HK-2 (cell line): Measurements from ENCODE around the gene PDZD2.
A peak's percentile ranks its signal among the peaks of the same experiment; 100 is the strongest.

Source experiments
- DNase-seq: peaks from one replicate; pipeline ENCODE4 v3.0.0-alpha.2; 2018; ENCODE audit not compliant: unreplicated experiment

Gene PDZD2

DNA sequence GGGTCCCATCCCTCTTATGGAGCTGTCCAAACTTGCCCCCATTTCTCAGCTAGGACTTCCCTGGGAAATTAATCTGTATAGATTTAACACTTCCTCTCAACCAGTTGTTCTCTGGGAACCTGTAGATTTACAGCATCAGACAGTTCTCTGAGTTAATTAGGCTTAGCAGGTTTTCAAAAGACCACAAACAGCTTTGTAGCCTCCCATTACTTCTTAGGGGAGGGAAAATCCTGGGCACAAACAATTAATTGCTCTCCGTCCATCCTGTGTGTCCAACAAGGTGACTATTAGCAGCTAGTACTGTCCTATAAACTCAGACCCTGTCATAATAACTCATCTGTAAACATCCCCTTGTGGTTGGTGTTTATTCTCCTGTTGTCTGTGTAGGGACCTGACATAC is 337.2 kb downstream of the PDZD2 start:
- DNase-seq, result no peak

DNA sequence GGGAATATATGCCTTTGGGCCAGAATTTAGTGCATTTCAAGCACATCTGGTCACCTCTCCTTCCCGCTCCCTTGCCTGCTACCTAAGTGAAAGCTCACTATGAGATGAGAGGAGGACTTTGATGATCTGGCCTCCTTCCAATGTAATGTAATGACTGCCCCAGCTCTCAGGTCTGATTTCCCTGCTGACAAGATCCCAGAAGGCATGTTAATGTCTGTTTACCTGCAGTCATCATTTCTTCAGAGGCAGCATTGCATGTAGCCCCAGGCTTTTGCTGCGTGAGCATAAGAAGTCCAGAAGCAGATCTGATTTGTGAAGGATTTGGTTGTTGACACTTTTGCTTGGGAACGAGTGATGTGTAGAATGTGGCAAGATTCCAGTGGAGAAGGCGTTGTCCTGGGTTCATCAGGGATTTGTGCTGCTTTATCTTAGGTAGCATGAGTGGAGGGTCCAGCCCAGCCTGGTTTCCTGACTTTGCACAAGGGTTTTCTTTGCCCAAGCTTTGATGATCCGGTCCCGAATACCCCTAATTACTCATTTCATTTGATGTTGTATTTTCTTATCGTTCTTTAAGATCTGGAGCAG is 342.5 kb downstream of the PDZD2 start:
- no peak for DNase-seq

DNA sequence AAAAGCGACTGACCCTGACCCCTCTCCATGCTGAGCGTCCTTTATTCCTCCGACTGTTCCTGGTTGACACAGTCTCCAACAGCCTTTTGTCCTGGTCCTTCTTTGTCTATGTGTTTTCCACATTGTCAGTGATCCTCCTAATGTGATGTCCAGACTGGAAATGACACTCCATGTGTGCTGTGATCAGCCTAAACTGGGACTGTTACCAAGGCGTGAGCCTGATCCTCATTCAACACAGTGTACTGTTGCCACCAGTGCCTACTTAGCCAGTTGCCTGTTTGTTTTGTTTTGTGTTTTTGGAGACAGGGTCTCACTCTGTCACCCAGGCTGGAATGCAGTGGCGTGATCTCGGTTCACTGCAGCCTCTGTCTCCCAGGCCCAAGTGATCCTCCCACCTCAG is 343.1 kb downstream of the PDZD2 start:
- no peak for DNase-seq

DNA sequence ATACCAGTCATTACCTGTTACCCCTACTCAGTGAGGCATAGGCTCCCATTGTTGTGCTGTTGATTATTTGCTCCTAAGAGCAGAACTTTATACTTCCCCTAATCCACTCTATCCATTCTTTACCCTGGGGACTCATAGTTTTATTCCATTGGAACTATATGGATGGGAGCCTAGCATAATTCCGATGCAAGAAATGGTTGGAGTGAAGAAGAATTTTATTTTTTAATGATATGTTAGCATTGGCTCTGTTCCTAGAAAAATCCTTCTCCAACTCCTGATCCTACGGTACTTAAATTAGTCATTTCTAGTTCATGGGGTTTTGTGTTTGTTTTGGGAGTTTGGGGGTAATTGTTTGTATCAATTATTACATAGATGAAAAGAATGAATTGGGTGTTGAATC is 343.7 kb downstream of the PDZD2 start:
- no peak for DNase-seq

DNA sequence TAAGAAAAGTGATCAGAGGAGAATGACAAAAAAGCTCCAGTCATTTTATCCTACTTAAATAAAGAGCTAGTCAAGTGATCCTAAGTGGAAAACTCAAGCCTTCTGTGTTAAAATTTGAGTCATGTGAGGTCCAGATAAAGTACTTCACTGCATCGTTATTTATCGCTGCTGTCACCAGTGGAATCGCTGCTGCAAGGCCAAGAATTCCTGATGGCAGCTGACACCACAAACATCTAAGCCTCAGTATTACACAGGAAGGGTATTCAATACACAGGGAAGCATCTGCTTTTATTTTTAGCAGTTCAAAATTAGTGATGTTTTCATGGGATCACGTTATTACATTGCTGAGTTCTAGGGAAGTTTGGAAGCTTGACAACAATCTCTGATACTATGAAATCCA is 344.9 kb downstream of the PDZD2 start:
- no peak for DNase-seq

DNA sequence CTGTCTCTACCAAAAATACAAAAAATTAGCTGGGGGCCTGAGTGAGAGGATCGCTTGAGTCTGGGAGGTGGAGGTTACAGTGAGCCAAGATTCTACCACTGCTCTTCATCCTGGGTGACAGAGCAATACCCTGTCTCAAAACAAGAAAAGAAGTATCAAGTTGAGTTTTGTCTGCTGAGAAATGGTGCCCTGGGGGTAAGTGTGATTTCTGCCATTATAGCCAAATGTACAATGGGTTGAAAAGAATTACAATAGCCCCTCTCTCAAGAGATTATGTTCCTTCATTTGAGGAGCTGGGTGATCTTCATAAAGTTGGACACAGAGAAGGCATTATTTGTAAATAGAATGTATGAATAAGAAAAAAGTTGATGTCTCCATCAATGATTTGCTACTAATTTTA is 345.8 kb downstream of the PDZD2 start:
- no peak for DNase-seq

DNA sequence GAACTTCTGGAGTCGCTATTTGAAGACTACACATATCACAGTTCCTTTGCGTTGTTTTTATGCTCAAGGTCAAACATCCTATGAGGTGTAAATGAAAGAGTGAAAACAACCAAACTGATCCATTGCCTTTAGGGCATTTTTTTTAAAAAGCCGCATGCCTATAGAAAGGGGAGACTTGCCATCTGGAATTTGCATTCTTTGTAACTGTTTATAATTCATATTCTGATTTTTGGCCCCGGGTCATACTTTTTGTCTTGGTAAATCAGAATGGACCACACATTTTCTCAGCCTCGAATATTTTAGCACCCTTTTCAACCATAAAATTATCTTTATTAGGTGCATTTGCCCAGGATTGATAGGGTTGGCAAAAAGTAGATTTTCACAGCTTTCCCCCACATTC is 347.2 kb downstream of the PDZD2 start:
- DNase-seq, result no peak

DNA sequence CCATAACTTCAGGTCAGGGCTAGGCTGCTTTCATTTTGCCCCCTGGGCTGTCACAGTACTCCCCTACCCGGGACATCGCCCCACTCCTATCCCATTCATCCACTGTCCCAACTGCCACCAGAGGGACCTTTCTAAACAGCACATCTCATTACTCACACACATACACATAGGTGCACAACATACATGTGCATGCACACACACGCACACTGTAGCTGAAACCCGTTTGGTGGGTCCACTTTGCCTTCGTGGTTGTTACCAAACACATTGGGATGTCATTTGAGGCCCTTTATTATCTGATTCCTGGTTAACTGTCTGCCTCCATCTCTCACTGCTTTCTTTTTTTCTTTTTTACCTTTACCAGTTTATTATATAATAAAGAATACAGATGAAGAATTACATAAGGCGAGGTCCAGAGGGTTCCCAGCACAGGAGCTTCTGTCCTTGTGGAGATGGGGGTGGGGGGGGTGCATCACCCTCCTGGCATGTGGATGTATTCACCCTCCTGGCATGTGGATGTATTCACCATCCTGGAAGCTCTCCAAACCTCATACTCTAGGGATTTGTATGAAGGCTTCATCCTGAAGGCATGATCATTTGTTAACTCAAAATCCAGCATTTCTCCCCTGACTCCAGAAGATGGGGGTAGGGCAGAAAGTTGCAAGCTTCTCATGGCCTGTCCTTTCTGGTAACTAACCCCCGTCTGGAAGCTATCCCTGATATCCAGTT is 349.2 kb downstream of the PDZD2 start:
- DNase-seq, result peak; percentile 73

DNA sequence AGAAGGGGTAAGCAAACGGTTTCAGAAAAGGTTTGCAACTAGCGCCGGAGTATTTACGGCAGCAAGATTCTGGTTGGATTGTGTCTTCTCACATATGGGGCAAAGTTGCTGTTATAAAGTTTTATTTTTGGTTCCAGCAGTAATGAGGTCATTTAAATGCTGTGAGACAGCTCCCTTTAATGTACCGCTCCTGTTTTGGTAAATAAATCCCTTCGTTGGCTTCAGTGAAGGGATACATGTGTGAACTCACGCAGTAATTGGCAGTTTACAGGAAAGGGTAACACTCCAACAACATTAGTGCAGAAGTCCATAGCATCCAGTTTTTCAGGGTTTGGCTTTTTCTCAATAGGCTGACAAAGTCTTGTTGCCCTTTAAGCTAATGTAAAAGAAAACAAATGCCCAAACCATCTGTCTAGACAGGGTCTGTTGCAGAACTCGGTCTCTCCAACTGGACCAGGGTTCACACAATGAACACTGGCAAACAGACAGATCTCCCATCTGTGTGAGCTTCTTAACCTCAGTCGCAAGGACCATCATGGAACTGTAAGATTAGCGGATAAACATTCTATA is 351.2 kb downstream of the PDZD2 start:
- DNase-seq, result no peak

DNA sequence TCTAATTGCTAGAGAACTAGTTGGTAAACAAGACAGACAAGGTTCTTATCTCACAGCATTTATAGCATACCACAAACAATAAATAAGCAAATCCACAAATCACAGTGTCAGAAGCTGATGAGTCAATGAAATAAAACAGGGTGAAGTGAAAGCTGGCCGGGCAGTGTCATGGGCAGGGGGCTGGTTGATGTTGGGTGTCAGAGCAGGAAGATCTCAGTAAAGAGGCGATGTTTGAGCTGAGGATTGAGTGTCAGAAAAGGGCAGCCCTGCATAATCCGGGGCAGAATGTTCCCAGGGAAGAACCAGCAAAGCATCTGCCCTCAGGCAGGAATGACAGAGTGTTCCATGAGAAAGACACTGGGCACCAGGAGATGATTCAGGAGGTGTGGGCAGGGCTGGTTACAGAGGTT is 351.8 kb downstream of the PDZD2 start:
- no peak for DNase-seq

DNA sequence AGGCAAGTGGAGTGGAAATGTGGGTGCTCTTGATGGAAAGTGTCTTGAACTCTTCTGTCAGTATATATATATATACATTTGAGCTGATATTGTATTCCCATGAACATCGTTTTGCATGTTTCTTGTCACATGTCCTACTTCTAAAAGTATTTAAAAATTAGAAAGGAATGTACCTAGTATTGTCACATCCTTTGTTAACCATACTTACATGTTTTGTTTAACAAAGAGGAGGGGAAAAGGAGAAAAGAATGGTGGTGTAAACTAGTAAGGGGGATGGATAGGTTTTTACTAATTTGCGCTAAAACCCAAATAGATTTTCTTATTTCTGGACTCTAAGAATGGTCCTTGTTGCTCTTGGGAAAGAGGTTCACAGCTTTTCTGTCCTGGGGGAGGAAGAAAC is 353.4 kb downstream of the PDZD2 start:
- DNase-seq, result no peak

DNA sequence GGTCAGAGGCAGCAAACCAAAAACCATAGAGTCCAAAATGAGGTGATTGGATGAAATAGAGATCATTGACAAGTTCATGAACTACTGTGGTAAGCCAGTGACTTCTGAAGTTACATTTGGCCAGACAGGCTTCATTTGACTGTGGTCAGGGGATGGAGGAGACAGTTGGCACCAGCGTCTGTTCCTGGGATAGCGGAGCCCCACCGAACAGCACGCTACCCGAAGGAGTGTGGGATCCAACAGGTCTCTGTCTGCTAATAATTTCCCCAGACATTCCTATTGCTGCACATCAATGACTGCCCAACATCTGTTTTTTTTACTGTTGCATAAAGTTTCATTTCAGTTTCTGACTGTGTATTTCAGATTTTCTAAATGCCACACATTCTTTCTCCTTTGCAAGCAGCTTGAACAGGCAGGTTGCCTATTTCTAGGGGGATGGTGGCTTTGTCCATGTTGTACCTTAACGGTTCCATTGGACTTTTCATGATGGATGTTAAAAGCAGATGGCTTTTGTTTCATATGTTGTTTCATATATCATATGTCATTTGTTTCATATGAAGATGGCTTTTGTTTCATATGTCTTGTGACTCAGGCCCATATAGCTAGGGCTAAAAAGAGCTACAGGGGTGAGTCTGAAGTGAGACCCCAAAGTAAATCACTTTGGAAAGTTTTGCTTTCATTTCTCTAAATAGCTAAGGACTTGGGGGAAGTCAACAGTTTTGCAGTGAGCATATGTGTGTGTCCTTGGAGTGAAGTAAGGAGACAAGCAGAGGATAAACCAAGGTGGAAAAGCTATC is 354.4 kb downstream of the PDZD2 start:
- DNase-seq, result peak; percentile 42

DNA sequence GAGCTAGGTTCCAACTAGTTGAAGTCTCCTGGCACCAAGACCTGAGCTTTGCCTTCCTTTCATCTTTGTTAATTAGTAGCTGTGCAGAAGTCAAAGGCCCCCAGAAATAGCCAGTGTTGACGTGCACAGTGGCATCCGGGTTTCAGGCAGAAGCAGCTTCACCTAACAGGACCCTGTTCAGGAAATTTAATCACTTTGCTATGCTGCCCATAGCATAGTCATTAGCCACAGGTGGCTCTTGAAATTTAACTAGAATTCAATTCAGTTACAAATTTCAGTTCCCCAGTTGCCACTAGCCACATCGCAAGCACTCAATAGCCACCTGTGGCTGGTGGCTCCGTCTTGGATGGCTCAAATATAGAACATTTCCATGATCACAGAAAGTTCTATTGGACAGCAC is 356.1 kb downstream of the PDZD2 start:
- no peak for DNase-seq

DNA sequence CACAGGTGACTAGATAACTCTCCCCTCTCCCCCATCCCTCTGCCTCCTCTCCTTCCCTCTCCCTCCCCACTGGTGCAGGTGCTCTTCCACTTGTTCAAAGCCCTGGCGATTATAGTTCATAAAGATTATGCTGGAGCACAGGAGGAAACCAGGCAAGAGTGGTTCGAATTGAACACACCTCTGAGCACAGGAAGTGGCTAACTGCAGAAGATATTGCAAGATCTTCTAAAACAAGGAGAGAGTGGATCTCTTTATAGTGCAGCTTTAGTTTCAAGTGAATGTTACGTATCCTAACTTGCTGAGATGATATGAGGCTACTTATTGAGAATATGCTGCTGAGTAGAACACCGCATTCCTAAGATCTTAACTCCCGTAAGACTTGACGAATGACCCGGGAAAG is 356.8 kb downstream of the PDZD2 start:
- DNase-seq, result no peak

DNA sequence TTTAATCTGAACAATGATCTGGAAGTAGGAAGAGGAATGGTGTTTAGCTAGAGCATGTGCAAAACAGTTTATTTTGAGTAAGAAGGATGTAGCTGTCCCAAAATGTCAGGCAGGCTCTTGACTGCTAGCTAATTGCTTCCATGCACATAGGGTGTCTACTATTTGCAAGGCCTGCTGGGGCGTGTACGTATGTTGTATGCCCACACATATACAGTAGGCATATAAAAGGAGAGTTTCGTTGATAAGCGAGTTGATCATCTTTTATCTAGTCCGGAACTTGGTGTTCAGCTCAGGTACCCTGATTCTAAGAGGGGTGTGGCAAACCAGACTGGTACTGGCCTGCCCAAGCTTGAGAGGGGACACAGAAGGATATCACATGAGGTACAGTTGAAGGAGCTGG is 358.0 kb downstream of the PDZD2 start:
- DNase-seq, result no peak

DNA sequence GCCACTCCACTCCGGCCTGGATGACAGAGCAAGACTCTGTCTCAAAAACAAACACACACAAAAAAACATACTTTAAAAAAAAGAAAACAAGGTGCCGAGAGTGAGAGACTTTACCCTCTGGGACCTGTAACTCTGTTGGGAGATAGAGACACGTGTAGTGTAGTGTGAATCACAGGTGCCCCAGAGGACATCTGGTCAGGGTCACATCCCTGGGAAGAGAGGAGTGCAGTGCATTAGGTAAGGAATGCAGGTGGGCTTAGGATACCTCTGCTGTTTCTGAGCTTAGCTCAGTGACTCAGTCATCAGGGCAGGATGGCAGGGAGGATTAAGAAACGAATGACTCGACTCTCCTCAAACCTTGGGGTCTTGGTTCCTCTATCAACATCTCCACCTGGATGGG is 360.5 kb downstream of the PDZD2 start:
- no peak for DNase-seq

DNA sequence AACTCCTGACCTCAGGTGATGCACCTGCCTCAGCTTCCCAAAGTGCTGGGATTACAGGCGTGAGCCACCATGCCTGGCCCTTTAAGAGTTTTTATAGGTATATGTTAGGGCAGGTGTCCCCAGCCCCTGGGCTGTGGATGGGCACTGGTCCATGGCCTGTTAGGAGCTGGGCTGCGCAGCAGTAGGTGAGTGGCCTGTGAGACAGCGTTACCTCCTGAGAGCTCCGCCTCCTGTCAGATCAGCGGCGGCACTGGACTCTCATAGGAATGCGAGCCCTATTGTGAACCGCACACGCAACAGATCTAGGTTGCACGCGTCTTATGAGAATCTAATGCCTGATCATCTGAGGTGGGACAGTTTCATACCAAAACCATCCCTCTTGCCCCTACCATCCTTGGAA is 361.8 kb downstream of the PDZD2 start:
- DNase-seq, result no peak

DNA sequence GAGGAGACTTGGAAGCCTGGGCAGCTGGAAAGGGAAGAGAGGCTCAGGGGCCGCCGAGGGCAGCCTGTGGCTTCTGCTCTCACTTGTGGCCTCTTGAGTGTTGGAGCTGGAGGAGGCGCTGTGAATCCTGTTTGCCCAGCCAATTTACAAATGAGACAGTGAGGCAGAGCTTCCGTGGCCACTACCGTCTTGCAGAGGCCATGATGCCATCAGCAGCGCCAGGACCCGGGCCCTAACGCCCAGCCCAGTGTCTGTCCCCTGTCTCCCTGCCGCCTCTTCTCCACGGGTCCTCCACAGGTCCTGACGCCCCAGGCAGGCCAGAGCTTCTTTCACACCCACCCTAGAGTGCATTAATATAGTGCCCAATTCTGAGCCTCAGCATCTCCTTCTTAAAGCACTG is 362.4 kb downstream of the PDZD2 start:
- no peak for DNase-seq

DNA sequence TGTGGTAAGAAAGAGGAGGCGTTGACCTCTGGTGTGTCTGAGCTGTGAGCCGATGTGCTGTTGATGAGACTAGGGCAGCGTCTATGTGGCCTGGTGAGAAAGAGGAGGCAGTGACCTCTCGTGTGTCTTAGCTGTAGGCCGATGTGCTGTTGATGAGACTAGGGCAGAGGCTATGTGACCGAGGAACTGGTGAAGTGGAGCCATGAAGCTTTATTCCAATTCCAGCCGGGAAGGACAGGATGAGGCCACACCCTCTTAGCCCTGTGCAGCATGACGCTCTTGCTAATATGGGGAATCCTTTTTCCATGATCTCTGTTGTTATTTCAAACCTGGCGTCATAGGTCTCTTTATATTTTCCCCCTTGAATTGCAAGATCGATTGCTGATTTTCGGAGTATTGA is 362.8 kb downstream of the PDZD2 start:
- no peak for DNase-seq

DNA sequence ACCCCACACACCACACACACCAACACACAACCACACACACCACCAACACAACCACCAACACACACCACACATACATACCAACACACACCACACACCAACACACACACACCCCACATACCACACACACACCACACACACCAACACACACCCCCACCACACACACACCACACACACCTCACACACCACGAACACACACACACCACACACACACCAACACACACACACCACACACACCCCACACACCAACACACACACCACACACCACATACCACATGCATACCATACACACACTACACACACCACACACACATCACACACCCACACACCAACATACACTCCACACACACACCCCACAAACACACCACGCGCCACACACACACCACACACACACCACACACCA is 363.8 kb downstream of the PDZD2 start:
- no peak for DNase-seq

DNA sequence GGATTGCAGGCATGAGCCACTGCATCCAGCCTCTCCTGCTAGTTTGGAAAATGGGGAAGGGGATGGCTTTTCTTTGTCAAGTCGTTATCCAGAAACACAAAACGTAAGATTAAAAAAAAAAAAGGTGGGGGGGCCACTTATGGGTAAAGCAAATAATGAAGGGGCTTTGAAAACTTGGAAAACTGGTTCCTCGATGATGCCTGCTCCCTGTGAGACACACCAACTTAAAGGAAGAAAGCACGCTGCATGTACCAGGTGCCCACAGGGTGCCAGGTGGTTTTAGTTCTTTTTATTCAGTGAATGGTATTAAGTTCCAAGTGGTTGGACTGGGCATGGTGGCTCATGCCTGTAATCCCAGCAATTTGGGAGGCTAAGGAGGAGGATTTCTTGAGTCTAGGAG is 365.1 kb downstream of the PDZD2 start:
- DNase-seq, result no peak

DNA sequence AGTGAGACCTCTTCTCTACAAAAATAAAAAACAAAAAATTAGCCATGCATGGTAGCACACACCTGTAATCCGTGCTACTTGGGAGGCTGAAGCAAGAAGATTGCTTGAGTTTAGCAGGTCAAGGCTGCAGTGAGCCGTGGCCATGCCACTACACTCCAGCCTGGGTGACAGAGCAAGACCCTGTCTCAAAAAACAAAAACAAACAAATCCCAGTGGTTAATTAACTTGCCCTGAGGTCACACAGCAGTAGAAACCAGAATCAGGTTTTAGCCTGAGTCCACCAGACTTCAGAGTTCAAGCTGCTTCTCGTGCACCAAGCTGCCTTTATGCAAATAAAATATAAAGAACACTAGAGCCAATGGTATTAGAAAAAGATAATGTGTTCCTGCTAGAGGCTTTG is 365.5 kb downstream of the PDZD2 start:
- no peak for DNase-seq

DNA sequence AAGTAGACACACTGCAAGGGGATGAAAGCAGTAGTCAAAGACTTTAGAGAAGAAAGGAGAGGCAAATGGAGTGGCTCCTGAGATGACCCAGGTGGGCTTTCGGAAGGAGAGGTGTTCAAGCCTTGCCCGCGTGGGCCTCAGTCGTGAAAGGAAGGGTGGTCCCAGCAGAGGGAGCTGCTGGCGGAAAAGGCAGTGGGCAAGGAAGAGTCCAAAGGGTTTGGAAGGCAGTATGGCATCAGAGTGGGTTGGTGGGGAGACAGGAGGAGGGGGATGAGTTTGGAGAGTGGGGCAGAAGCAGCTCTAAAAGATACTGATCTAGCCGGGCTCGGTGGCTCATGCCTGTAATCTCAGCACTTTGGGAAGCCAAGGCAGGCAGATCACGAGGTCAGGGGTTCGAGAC is 369.8 kb downstream of the PDZD2 start:
- DNase-seq, result no peak
